NCI-H2081 (cell line): ENCODE measurements around the gene BSN.
A peak's percentile ranks its signal among the peaks of the same experiment; 100 is the strongest.

Source experiments
- DNase-seq, 2 experiments: peaks; one replicate each; lab custom pipeline; 2025; lab: John Stamatoyannopoulos, UW

BSN gene

DNA sequence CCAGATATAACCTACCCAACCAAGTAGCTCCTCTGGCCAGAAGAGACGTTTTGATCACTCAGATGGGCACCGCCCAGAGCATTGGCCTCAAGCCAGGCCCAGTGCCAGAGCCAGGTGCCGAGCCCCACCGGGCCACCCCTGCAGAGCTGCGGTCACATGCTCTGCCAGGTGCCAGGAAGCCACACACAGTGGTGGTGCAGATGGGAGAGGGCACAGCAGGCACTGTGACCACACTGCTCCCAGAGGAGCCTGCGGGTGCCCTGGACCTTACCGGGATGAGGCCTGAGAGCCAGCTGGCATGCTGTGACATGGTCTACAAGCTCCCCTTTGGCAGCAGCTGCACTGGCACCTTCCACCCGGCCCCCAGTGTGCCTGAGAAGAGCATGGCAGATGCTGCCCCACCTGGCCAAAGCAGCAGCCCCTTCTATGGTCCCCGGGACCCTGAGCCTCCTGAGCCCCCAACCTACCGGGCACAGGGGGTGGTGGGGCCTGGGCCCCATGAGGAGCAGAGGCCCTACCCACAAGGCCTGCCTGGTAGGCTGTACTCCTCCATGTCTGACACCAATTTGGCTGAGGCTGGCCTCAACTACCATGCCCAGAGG is 100.8 kb downstream of the BSN start:
- peak; percentile 76 to 91 for DNase-seq

DNA sequence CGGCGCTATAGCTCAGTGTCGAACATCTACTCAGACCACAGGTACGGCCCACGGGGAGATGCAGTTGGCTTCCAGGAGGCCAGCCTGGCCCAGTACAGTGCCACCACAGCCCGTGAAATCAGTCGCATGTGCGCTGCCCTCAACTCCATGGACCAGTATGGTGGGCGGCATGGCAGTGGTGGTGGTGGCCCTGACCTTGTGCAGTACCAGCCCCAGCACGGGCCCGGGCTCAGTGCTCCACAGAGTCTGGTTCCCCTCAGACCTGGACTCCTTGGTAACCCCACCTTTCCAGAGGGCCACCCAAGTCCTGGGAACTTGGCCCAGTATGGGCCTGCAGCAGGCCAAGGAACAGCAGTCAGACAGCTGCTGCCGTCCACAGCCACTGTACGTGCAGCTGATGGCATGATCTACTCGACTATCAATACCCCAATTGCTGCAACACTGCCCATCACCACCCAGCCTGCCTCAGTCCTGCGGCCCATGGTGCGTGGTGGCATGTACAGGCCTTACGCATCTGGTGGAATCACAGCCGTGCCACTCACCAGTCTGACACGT is 101.5 kb downstream of the BSN start:
- DNase-seq: no peak

DNA sequence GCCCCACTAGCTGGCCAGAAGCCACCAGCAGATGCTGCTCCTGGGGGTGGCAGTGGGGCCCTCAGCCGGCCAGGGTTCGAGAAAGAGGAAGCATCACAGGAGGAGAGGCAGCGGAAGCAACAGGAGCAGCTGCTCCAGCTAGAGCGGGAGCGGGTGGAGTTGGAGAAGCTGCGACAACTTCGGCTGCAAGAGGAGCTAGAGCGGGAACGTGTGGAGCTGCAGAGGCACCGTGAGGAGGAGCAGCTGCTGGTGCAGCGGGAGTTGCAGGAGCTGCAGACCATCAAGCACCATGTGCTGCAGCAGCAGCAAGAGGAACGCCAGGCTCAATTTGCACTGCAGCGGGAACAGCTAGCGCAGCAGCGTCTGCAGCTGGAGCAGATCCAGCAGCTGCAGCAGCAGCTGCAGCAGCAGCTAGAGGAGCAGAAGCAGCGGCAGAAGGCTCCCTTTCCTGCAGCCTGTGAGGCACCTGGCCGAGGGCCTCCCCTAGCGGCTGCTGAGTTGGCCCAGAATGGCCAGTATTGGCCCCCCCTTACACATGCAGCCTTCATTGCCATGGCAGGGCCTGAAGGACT is 102.3 kb downstream of the BSN start:
- DNase-seq: peak in 1 of 2 experiments; percentile 4

DNA sequence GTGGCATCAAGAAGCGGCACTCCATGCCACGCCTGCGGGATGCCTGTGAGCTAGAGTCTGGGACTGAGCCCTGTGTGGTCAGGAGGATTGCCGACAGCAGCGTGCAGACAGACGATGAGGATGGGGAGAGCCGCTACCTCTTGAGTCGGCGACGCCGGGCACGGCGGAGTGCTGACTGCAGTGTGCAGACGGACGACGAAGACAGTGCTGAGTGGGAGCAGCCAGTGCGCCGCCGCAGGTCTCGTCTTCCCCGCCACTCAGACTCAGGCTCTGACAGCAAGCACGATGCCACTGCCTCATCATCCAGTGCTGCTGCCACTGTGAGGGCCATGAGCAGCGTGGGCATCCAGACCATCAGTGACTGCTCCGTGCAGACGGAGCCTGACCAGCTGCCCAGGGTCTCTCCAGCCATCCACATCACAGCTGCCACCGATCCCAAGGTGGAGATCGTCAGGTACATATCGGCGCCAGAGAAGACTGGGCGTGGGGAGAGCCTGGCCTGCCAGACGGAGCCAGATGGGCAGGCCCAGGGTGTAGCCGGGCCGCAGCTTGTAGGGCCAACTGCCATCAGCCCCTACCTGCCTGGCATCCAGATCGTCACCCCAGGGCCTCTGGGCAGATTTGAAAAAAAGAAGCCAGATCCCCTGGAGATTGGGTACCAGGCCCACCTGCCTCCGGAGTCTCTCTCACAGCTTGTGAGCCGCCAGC is 103.1 kb downstream of the BSN start:
- DNase-seq: no peak

DNA sequence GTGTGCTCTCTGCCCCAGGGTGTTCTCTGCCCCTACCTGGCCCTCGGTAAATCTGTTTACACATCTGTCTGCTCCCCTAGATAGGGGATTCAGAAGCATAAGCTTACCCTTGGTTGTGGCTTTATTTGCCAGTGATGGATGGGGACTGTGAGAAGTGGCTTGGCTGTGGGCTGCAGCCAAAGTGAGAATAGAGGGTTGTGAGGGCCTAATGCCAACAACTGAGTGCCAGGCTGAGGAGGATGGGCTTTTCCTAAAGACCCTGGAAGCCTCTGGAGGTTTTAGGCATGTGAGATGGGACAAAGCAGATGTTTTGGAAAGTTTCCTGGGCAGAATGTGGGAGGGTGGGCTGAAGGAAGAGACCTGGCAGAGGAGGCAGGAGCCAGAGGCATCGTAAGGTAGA is 104.4 kb downstream of the BSN start:
- DNase-seq: no peak

DNA sequence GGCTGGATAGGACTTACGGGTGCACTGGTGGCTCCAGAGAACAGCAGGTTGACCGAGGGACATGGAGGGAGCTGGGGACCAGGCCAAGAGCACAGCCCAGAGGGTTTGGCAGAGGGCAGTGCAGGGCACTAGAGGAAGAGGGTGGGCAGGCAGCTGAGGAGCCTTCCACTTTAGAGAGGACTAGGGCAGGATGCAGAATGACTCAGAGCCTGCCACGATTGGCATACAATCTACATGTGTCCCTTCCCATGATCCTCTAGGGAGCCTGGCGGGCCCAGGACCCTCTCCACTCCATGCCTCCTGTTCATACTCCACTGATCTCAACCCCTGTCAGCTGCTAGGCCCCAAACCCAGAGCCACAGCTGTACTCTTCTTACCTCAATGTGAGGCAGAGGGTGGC is 105.5 kb downstream of the BSN start:
- DNase-seq: no peak

DNA sequence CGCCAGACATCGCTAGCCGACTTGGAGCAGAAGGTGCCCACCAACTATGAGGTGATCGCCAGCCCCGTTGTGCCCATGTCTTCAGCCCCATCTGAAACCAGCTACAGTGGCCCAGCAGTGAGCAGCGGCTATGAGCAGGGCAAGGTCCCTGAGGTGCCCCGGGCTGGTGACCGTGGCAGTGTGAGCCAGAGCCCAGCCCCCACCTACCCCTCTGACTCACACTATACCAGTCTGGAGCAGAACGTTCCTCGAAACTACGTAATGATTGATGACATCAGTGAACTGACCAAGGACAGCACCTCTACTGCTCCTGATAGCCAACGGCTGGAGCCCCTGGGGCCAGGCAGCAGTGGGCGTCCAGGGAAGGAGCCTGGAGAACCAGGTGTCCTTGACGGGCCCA is 107.0 kb downstream of the BSN start:
- DNase-seq: no peak

DNA sequence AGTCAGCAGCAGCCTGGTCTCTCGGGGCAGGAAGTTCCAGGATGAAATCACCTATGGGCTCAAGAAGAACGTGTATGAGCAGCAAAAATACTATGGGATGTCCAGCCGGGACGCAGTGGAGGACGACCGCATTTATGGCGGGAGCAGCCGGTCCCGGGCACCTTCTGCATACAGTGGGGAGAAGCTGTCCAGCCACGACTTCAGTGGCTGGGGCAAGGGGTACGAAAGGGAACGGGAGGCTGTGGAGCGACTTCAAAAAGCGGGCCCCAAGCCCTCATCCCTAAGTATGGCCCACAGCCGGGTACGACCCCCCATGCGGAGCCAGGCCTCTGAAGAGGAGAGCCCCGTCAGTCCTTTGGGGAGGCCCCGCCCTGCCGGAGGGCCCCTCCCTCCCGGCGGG is 107.7 kb downstream of the BSN start:
- DNase-seq: no peak

DNA sequence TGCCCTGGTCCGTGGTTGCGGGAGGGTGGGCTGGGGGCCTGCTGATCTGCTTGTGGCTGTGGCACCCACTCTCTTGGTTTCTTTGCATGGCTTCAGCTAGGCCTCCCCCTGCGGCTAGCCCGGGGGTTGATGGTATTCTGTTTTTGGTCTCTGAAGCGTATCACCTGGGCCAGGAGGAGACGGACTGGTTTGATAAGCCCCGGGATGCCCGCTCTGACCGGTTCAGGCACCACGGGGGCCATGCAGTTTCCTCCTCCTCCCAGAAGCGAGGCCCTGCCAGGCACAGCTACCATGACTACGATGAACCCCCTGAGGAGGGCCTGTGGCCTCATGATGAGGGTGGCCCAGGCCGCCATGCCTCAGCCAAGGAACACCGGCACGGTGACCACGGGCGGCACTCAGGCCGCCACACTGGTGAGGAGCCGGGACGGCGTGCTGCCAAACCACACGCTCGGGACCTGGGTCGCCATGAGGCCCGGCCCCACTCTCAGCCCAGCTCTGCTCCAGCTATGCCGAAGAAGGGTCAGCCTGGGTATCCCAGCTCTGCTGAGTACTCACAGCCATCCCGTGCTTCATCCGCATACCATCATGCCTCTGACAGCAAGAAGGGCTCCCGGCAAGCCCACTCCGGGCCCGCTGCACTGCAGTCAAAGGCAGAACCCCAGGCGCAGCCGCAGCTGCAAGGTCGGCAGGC is 108.6 kb downstream of the BSN start:
- no peak for DNase-seq

DNA sequence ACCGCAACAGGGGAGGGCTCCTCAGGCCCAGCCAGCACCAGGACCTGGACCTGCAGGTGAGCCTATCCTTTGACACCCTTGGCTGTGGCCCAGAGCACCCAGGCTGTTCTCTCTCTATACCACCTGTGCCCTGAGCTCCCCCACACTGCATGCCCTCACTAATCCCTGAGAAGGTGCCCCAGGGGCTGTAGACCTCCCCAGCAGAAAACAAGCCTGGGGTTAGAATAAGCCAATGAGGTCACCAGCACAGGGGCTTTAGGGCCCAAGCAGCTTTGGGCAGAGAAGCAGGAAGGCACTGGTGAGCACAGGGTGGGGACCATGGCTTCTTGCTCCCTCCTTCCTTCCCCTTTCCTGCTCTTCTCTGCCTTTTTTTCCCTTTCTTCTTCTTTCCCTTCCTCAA is 109.6 kb downstream of the BSN start:
- no peak for DNase-seq

DNA sequence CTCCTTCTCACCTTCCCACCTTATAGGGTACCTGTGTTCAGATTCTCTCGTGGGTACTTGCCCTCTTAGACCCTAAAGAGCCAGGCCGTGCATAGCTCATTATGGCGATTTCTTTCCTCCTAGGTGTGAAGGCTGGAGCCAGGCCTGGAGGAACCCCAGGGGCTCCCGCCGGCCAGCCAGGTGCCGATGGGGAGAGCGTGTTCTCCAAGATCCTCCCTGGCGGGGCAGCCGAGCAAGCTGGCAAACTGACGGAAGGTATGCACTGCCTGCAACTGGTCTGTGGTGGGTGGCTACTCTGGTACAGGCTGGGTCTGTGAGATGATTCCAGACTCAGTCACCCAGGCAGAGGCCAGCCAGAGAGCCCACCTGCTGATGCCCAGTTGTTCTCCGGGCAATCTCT is 110.0 kb downstream of the BSN start:
- no peak for DNase-seq

DNA sequence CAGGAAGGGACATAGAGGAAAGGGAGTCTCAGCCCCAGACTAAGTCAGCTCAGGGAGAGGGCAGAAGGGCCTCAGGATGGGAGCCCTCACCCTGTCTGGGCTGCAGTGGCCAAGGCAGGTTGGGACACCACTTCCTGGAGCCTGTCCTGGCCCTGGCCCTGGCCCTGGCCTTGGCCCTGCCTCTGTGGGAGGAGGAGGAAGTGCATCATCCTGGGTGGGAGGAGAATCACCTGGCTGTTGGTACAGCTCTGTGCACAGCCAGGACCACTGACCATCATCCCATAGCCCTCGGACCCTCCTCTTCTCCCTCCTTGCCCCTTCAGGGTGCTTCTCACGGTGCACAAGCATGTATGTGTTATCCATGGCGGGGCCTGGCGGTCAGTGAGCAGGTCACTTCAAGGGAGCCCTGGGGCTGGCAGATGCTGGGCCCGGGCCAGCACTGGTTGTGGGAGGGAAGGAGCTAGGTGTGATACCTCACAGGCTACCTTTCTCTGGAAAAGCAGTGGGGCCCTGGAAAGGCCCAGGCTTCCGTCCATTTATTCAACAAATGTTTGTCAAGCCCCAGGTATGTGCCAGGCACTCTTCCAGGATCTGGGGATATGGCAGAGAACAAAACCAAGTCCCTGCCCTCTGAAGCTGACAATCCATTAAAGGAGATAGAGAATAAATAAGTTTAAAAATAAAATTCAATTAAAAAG is 111.7 kb downstream of the BSN start:
- no peak for DNase-seq

DNA sequence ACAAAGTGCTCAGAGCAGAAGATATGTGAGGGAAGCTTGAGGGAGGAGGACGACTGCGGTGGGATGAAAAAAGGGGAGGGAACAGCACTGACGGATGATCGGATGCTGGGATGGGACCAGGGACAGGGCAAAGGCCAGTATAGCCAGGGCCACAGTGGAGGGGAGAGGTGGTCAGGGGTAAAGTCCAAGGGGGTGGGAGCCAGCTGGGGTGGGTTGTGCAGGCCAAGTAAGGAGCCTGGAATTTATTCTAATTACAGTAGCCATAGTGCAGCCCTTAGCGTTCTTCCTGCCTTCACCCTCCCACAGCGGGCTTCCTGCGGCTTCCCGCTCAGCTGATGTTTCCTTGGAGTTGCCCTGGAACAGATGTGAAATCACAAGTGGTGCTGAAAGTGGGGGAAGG is 112.3 kb downstream of the BSN start:
- no peak for DNase-seq

DNA sequence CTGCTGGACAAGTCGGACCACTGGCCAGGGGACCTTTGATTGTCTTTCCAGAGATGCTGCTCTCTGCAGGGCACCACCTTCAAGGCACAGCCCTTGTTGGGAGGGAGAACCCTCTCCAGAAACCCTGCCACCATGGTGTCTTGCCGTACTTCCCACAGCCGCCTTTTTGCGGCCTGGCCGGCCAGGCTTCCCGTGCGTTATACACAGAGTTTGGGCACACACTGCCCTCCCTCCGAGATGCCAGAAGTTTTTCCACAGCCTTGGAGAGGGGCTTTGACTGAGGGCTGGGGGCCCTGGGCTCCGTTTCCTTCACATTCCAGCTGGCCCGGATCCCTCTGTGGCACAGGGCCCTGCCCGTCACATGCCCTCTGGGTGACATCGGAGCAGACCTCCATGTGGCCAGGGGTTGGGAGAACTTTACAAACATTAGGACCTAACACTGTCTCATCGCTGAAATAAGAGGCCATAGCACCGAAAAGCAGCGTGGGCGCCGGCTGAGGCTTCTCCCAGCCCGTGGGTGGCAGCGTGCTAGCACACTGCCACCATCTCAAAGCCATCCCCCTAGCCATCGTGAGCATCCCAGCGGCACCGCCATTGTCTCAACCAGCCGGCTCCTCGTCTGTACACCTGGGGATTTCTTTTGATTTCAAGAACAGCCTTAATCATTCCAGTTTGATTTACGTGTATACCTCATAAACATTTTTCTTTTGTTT is 113.6 kb downstream of the BSN start:
- DNase-seq: no peak

DNA sequence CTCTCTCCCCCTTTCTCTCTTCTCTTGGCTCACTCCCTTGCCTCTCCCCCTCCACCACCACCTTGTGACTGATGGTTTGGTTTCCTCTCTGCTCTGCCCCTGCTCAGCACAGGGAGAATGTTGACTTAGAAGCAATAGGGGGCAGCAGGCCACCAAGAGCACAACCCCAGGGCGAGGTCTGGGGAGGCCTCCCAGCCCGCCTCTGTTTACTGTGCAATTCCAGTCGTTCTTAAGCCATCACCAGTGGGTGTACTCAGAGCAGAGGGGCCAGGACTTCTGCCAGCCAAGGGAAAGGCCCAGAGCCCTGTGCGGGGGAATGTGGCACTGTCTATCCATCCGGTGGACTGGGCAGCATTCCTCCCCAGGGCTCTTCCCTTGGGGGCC is 114.1 kb downstream of the BSN start:
- DNase-seq: no peak

DNA sequence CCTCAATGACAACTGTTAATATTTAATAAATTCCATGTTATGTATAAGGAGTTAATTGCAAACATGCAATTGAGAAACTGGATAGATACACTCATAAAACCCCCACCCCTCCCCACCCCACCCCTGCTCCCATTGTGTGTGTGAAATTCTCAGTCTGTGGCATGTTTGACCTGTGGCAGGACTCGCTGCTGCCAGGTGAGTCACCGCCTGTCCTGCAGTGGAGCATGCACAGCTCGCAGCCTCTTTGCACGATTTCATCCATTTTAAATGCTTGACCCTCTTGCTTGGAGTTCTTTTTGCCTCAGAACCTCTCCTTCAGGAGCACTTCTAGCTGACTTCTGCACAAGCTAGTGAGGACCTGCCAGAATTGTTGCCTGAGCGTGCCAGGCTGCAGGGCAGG is 114.6 kb downstream of the BSN start:
- DNase-seq: no peak

DNA sequence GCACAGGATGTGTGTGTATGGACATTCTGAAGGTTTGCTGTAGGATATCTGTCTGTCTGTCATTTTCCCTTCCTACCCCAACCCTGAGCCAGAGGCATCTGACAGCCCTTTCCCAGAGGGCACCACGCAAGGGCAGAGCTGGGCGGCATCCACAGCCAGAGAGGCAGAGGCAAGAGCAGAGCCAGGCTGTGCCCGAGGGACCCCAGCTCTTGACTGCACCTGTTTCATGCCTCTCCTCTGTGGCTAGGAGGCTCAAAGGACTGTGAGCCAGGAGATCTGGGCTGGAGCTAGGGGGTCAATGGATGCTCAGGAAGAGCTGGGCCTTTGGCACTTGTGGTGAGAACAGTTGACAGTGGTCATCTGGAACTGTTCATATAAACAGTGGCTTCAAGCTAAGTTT is 115.1 kb downstream of the BSN start:
- no peak for DNase-seq

DNA sequence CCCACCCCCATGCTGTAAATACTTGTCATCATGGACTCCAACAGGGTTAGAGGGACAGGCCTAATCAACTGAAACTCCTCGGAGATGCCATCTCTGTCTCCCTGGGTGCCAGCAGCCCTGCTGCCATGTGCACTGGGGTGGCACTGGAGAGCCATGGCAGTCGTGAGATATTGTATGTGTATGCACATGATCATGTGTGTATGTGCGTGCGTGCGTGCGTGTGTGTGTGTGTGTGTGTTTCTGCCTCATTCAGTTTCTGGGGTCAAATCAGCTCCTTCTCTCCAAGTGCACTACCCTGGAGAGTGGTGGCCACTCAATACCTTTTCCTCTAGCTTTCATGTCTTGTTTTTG is 116.6 kb downstream of the BSN start:
- no peak for DNase-seq

DNA sequence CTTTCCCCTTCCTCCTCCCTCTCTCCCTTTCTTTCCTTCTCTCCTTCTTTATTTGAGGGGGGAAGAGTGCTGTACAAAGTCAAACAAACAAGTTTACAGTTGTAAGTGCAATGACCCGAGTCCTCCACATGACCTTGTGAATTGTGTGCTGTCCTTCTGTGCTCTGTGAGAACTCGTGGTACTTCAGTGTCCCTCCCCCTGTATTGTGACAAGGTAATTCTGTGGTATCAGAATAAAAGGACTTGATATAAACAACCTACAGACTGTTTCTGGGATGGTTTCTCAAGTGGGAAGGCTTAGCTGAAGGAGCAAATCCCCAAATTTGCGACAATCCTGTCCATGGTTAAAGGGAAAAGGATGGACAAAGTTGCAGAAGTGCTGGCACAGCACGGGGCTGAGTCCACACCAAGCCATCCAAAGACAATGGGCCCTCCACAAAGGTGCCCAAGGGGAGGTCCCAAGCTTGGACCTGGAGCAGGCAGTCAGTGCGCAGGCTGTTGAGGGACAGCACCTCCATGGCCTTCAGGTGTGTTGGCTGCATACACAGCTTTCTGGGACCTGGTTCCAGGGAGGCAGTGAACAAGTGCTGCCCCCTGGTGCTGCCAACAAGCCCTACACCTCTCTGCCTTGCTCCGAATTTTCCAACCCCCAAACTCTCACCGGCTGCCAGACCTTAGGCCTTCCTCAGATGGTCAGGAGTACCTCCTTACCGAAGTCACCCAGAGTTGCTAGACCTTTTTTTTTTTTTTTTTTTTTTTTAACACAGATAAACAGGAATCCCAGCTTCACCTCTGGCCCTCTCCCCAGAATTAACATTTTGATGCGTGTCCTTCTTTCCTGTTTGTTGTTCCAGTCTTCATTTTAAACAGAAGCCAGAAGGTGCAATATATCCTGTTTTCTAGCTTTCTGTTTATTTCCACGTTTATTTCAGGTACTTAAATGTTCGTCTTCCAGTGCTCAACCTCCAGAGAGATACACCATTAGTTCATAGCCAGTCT is 117.3 kb downstream of the BSN start:
- DNase-seq: no peak

DNA sequence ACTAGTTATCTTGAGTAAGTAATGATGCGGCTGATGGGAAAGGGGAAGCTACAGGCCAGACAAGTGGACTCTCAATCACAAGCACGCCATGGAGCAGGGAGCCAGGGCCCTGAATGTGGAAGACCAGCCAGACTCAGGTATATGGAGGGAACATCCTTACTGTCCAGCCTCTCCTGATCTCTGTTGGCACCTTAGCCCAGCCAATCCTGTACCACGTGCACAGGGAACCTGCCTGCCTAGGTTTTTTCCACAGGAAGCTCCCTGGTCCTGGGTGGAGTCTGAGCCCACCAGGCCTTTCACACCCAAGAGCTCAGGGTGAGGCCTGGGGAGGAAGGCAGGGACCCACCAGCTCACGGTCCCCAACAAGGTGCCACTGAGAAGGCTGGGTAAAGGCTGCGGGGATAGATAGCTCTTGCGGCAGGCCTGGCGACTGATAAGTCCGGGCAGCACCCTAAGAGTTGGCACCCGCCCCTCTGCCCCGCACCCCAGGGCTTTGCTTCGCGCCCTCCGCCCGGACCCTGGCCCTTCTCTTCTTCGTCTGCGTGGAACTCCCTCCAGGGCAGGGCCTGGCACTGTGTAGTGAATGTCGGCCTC is 118.9 kb downstream of the BSN start:
- DNase-seq: no peak
